GM12878 (cell line): Measurements from ENCODE around the gene INPP1. TPM values are rescaled to one million over a fixed set of nuclear protein-coding genes. Genes with fewer than 3 reads are reported as not detected.

ENCODE experiments used
- ATAC-seq: fragments of 200-7000 bp; cut with Tn5 transposase; 3 replicates; pipeline ENCODE4 v1.9.1; 2020; ENCODE audit warnings: mild to moderate bottlenecking, moderate library complexity
- BruUV-seq: library from RNA; stranded (reverse); fragments of 400-500 nt; replicated peaks from 2 replicates; lab custom pipeline; 2021; lab: Mats Ljungman, UMichigan
- CTCF ChIA-PET: fragments of 300-600 bp; sonication (Branson Sonifier 250); formaldehyde crosslinking; extraction: SDS; loops from one replicate; lab custom pipeline; 2021; ENCODE audit warnings: inconsistent platforms; lab: Yijun Ruan, JAX
- POLR2A ChIA-PET: fragments of 350-600 bp; formaldehyde crosslinking; extraction: SDS; loops from one replicate; lab custom pipeline; 2021; ENCODE audit warnings: inconsistent platforms; lab: Charles Lee
- RAD21 ChIA-PET: fragments of 300-600 bp; sonication (Branson Sonifier 250); formaldehyde crosslinking; loops from one replicate; lab custom pipeline; 2023; ENCODE audit warnings: antibody characterized with exemption; ENCODE audit not compliant: unreplicated experiment; lab: Charles Lee
- SMC1A ChIA-PET: fragments of 300-600 bp; sonication (Branson Sonifier 250); formaldehyde crosslinking; loops from one replicate; lab custom pipeline; 2023; ENCODE audit not compliant: unreplicated experiment, uncharacterized antibody; lab: Charles Lee
- DNase-seq: peaks from one replicate; pipeline ENCODE4 v3.0.0-alpha.2; 2011; ENCODE audit warnings: low read depth, low spot score
- FAIRE-seq: peaks from 3 replicates; lab custom pipeline; 2011; peaks lifted over from hg19 to GRCh38; lab: Jason Lieb, UNC
- H2AFZ ChIP-seq: 2 replicates; pipeline ENCODE4 v1.6.0; 2011; ENCODE audit warnings: low read depth, low read length, control low read depth; ENCODE audit not compliant: control insufficient read depth
- H3K27ac ChIP-seq: 2 replicates; pipeline ENCODE4 v1.5.1; 2011; ENCODE audit warnings: control low read depth; ENCODE audit not compliant: control insufficient read depth, insufficient read depth
- H3K27me3 ChIP-seq, 2 experiments: replicated peaks in 1 of 2; 2 replicates each; pipeline versions ENCODE4 v1.6.0 to v1.6.1; 2011; ENCODE audit warnings: low read length in 1 of 2; ENCODE audit not compliant: control insufficient read depth in 2 of 2, insufficient read depth in 2 of 2
- H3K36me3 ChIP-seq, 2 experiments: 2 replicates each; pipeline ENCODE4 v1.5.1; 2011; ENCODE audit warnings: low read length in 1 of 2; ENCODE audit not compliant: control insufficient read depth in 2 of 2, insufficient read depth in 2 of 2
- H3K4me1 ChIP-seq: 2 replicates; pipeline ENCODE4 v1.6.1; 2011; ENCODE audit warnings: mild to moderate bottlenecking, low read length, moderate library complexity, mixed read lengths; ENCODE audit not compliant: control insufficient read depth, insufficient read depth
- H3K4me2 ChIP-seq: 2 replicates; pipeline ENCODE4 v1.6.0; 2011; ENCODE audit warnings: control low read depth; ENCODE audit not compliant: control insufficient read depth, insufficient read depth
- H3K4me3 ChIP-seq: fragments of 200-600 bp; sonication (generic); 2 replicates; pipeline ENCODE4 v1.5.1; 2016
- H3K79me2 ChIP-seq: 2 replicates; pipeline ENCODE4 v1.6.0; 2011; ENCODE audit warnings: low read length; ENCODE audit not compliant: control insufficient read depth, insufficient read depth
- H3K9ac ChIP-seq: 2 replicates; pipeline ENCODE4 v1.8.0; 2011; ENCODE audit warnings: low read length, control low read depth, mixed read lengths; ENCODE audit not compliant: control insufficient read depth, insufficient read depth
- H3K9me3 ChIP-seq: replicated peaks from 3 replicates; pipeline ENCODE4 v1.5.1; 2011; ENCODE audit warnings: mild to moderate bottlenecking, low read length; ENCODE audit not compliant: control insufficient read depth, insufficient read depth
- H4K20me1 ChIP-seq: 2 replicates; pipeline ENCODE4 v1.6.0; 2011; ENCODE audit not compliant: control insufficient read depth, insufficient read depth
- BCLAF1 ChIP-seq: fragments of 450-650 bp; IDR thresholded peaks from 2 replicates; pipeline ENCODE4 v1.6.1; 2017; ENCODE audit warnings: antibody characterized with exemption, mild to moderate bottlenecking, moderate library complexity
- CBFB ChIP-seq: IDR thresholded peaks from 2 replicates; pipeline ENCODE4 v1.6.1; 2016; ENCODE audit warnings: antibody characterized with exemption, low read depth
- MLLT1 ChIP-seq: fragments of 450-650 bp; IDR thresholded peaks from 2 replicates; pipeline ENCODE4 v1.6.1; 2016; ENCODE audit warnings: mild to moderate bottlenecking
- MYB ChIP-seq: fragments of 150-350 bp; IDR thresholded peaks from 2 replicates; pipeline ENCODE4 v1.6.1; 2014; ENCODE audit warnings: mild to moderate bottlenecking, low read depth, low read length, borderline replicate concordance
- MYC ChIP-seq: IDR thresholded peaks from 2 replicates; pipeline ENCODE4 v1.6.1; 2011; ENCODE audit warnings: mild to moderate bottlenecking, low read length, moderate library complexity, inconsistent platforms; ENCODE audit not compliant: insufficient read depth, insufficient replicate concordance, insufficient read length, severe bottlenecking
- NR2C2 ChIP-seq: IDR thresholded peaks from 2 replicates; pipeline ENCODE4 v1.6.1; 2011; ENCODE audit warnings: borderline replicate concordance, low read depth; ENCODE audit not compliant: control insufficient read depth, insufficient read length
- PKNOX1 ChIP-seq: fragments of 450-650 bp; IDR thresholded peaks from 2 replicates; pipeline ENCODE4 v1.6.1; 2016; ENCODE audit warnings: mild to moderate bottlenecking
- RAD21 ChIP-seq: IDR thresholded peaks from 2 replicates; pipeline ENCODE4 v1.6.1; 2011; ENCODE audit warnings: mild to moderate bottlenecking, low read depth, low read length, moderate library complexity; ENCODE audit not compliant: insufficient read depth
- REST ChIP-seq: IDR thresholded peaks from 2 replicates; pipeline ENCODE4 v1.6.1; 2012; ENCODE audit warnings: mild to moderate bottlenecking, low read depth, low read length
- STAT1 ChIP-seq: fragments of 450-650 bp; conservative IDR thresholded peaks from 2 replicates; pipeline ENCODE4 v1.6.1; 2014; ENCODE audit warnings: antibody characterized with exemption, mild to moderate bottlenecking
- WGBS: methylation state at CpG from one replicate; pipeline ENCODE4 v1.1.6; 2016; ENCODE audit warnings: low lambda C conversion rate; ENCODE audit not compliant: insufficient replicate concordance, insufficient coverage; ENCODE audit errors: missing lambda C conversion rate; 5-methylcytosine and 5-hydroxymethylcytosine counted together
- in situ Hi-C: fragments of 300-500 bp; cut with MboI; formaldehyde crosslinking; loops from 9 replicates; pipeline ENCODE4 v1.14.3; 2018; ENCODE audit warnings: mixed read lengths
- intact Hi-C: fragments of 100-400 bp; cut with micrococcal nuclease; formaldehyde crosslinking; loops from one replicate; pipeline ENCODE4 v1.14.2; 2022; ENCODE audit not compliant: unreplicated experiment
- polyA plus RNA-seq, 11 experiments: library from polyadenylated mRNA; depleted of rRNA in 4 of 11; unstranded in 6 of 11; stranded (reverse) in 5 of 11; fragments of >200 nt; fragmentation: Nextera tagmentation in 4 of 11; fragmentation: Illumina TruSeq in 1 of 11; extraction: Ambion mirVana in 4 of 11; extraction: Trizol in 1 of 11; gene quantifications; 1 replicate in 1 of 11; 2 replicates in 10 of 11; pipeline versions ENCODE4 v1.2.1 to v1.2.3, GENCODE V29; 2011 to 2016; ENCODE audit warnings: inconsistent platforms in 2 of 11, missing spikeins in 2 of 11, low read depth in 1 of 11
- total RNA-seq, 4 experiments: library from RNA; depleted of rRNA in 3 of 4; stranded (reverse); fragments of >200 nt in 3 of 4; fragmentation: Illumina TruSeq in 1 of 4; extraction: Trizol in 1 of 4; gene quantifications; 2 replicates each; pipeline versions ENCODE4 v1.2.1 to v1.2.3, GENCODE V29; 2013 to 2021
- TF ChIP-seq, protein P1 (sequence below): fragments of 450-650 bp; IDR thresholded peaks from 2 replicates; pipeline ENCODE4 v1.6.1; 2017; ENCODE audit warnings: low read depth, mild to moderate bottlenecking, moderate library complexity

The INPP1 gene
- total and polyA plus RNA-seq, 10 of the 15 experiments (the other 5 are each of a cell fraction or from before 2014, with no cell fraction given): 3.3 to 17.9 (median 11.1) TPM

- H3K27ac ChIP-seq: no peak overlapping the region
- H2AFZ ChIP-seq: no peak overlapping the region
- no peaks in the 10 kb centered on the region for H3K9me3 ChIP-seq
- H3K4me1 ChIP-seq: no peaks in the 10 kb centered on the region; the same call in 1 of the 2 replicates
- H3K9ac ChIP-seq: no peak overlapping the region
- BruUV-seq: TSS peak; percentile 71
- in situ Hi-C loops (no loop called here), intact Hi-C loops (loop anchor here (5.0 kb wide), 1 partner anchor 125 kb away; the partner anchor contains the start of gene NEMP2)
- WGBS: 99% methylated on average over 4 of the region's 4 CpGs
- H3K79me2 ChIP-seq: peaks cover 19% of the 10 kb centered on the region
- ChIA-PET SMC1A (interaction anchor here (0.7 to 1.7 kb wide), 12 partner anchors 9 to 318 kb away, joined by 3 to 6 read pairs (median 3); no protein-coding TSS in a partner anchor), CTCF (interaction anchor here (1.0 to 1.5 kb wide), 4 partner anchors 9 to 24 kb away, joined by 3 to 7 read pairs (median 4); no protein-coding TSS in a partner anchor), RAD21 (interaction anchor here (0.5 to 1.1 kb wide), 2 partner anchors 9 to 138 kb away, joined by 3 read pairs; no protein-coding TSS in a partner anchor), POLR2A (interaction anchor here (1.0 kb wide), 1 partner anchor 127 kb away, joined by 6 read pairs; the partner anchor contains the start of gene NEMP2)
- H3K27me3 ChIP-seq: no peaks in the 10 kb centered on the region
- FAIRE-seq (no peak), ATAC-seq (no peak), DNase-seq (no peak)
- H4K20me1 ChIP-seq: no peaks in the 10 kb centered on the region
- H3K36me3 ChIP-seq: no peaks in the 10 kb centered on the region
- no peak overlapping the region for H3K4me2 ChIP-seq
- no peak overlapping the region for H3K4me3 ChIP-seq
- TF ChIP-seq BCLAF1 (no peak), PKNOX1 (no peak), RAD21 (no peak), REST (no peak), MYB (no peak), MLLT1 (no peak), STAT1 (no peak), CBFB (no peak), MYC (no peak), NR2C2 (no peak)
- TF ChIP-seq, protein P1, sequence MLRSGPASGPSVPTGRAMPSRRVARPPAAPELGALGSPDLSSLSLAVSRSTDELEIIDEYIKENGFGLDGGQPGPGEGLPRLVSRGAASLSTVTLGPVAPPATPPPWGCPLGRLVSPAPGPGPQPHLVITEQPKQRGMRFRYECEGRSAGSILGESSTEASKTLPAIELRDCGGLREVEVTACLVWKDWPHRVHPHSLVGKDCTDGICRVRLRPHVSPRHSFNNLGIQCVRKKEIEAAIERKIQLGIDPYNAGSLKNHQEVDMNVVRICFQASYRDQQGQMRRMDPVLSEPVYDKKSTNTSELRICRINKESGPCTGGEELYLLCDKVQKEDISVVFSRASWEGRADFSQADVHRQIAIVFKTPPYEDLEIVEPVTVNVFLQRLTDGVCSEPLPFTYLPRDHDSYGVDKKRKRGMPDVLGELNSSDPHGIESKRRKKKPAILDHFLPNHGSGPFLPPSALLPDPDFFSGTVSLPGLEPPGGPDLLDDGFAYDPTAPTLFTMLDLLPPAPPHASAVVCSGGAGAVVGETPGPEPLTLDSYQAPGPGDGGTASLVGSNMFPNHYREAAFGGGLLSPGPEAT: no peak
Measured at GRCh38 chr2:190406805-190407204, 63.4 kb downstream of the INPP1 start.
